K562 (cell line): ENCODE data around the gene REP15. TPM values are rescaled to one million over a fixed set of nuclear protein-coding genes. Genes with fewer than 3 reads are reported as not detected.
A peak's percentile ranks its signal among the peaks of the same experiment; 100 is the strongest.

Experiments used
- C11orf30 ChIP-seq: fragments of 450-650 bp; IDR thresholded peaks from 2 replicates; pipeline ENCODE4 v1.6.1; 2016; ENCODE audit warnings: low read depth, mild to moderate bottlenecking
- CBX5 ChIP-seq: IDR thresholded peaks from 2 replicates; pipeline ENCODE4 v1.6.1; 2014; ENCODE audit warnings: low read depth, borderline replicate concordance
- MAFK ChIP-seq: IDR thresholded peaks from 2 replicates; pipeline ENCODE4 v1.6.1; 2011; ENCODE audit warnings: low read length, improper control_type of control experiment
- MCM3 ChIP-seq: fragments of 450-650 bp; IDR thresholded peaks from 2 replicates; pipeline ENCODE4 v1.6.1; 2016
- NBN ChIP-seq: fragments of 450-650 bp; IDR thresholded peaks from 2 replicates; pipeline ENCODE4 v1.6.1; 2016; ENCODE audit warnings: low read depth, mild to moderate bottlenecking
- NFIC ChIP-seq: fragments of 450-650 bp; IDR thresholded peaks from 2 replicates; pipeline ENCODE4 v1.6.1; 2017; ENCODE audit warnings: mild to moderate bottlenecking, inconsistent platforms
- NFYB ChIP-seq: IDR thresholded peaks from 2 replicates; pipeline ENCODE4 v1.6.1; 2011; ENCODE audit warnings: mild to moderate bottlenecking, moderate library complexity; ENCODE audit not compliant: insufficient read length; ENCODE audit errors: extremely low read depth
- SREBF2 ChIP-seq: sonication (generic); formaldehyde crosslinking; IDR thresholded peaks from 2 replicates; pipeline ENCODE4 v1.4.0; 2020; ENCODE audit warnings: mild to moderate bottlenecking, missing genetic modification reagents
- TAF1 ChIP-seq: IDR thresholded peaks from 2 replicates; pipeline ENCODE4 v1.6.1; 2011; ENCODE audit warnings: mild to moderate bottlenecking, low read length, moderate library complexity; ENCODE audit not compliant: insufficient read depth, control insufficient read depth, severe bottlenecking; ENCODE audit errors: extremely low read depth
- ZNF316 ChIP-seq: fragments of 450-650 bp; IDR thresholded peaks from 2 replicates; pipeline ENCODE4 v1.6.1; 2016
- ZNF347 ChIP-seq: fragments of 450-650 bp; formaldehyde crosslinking; IDR thresholded peaks from 2 replicates; pipeline ENCODE4 v1.4.0; 2020; ENCODE audit warnings: low read depth, mild to moderate bottlenecking, moderate library complexity
- ZNF436 ChIP-seq: fragments of 250-450, 450-650 bp; sonication (Bioruptor Pico); formaldehyde crosslinking; IDR thresholded peaks from 2 replicates; pipeline ENCODE4 v1.7.0; 2020; ENCODE audit warnings: mild to moderate bottlenecking
- ZNF444 ChIP-seq: fragments of 250-450 bp; sonication (Bioruptor Pico); IDR thresholded peaks from 2 replicates; pipeline ENCODE4 v1.4.0; 2020; ENCODE audit warnings: mild to moderate bottlenecking, moderate library complexity
- ZSCAN32 ChIP-seq: fragments of 450-650 bp; formaldehyde crosslinking; IDR thresholded peaks from 2 replicates; pipeline ENCODE4 v1.4.0; 2020; ENCODE audit warnings: mild to moderate bottlenecking, moderate library complexity
- polyA plus RNA-seq, 8 experiments: library from polyadenylated mRNA; depleted of rRNA in 4 of 8; stranded (reverse) in 5 of 8; unstranded in 3 of 8; fragments of >200 nt; fragmentation: Nextera tagmentation in 2 of 8; fragmentation: Illumina TruSeq in 1 of 8; extraction: Ambion mirVana in 2 of 8; extraction: Trizol in 1 of 8; gene quantifications; 2 replicates each; pipeline versions ENCODE4 v1.2.1 to v1.2.3, GENCODE V29; 2011 to 2014; ENCODE audit warnings: inconsistent platforms in 1 of 8, missing spikeins in 1 of 8
- total RNA-seq, 7 experiments: library from RNA; depleted of rRNA in 6 of 7; stranded (reverse); fragments of >200 nt in 6 of 7; fragmentation: Illumina TruSeq in 2 of 7; extraction: Trizol in 2 of 7; gene quantifications; 2 replicates each; pipeline versions ENCODE4 v1.2.1 to v1.2.3, GENCODE V29; 2011 to 2021; ENCODE audit warnings: low replicate concordance in 1 of 7
- TF ChIP-seq, protein P1 (sequence below): fragments of 250-450 bp; sonication (Bioruptor Pico); IDR thresholded peaks from 2 replicates; pipeline ENCODE4 v1.6.1; 2021; ENCODE audit warnings: mild to moderate bottlenecking
- TF ChIP-seq, protein P2 (sequence below): fragments of 250-450 bp; sonication (Bioruptor Pico); IDR thresholded peaks from 2 replicates; pipeline ENCODE4 v1.5.0; 2020; ENCODE audit warnings: mild to moderate bottlenecking

REP15 gene
- total and polyA plus RNA-seq, 9 of the 15 experiments (the other 6 are each of a cell fraction or from before 2014, with no cell fraction given): not detected

- TF ChIP-seq TAF1 (no peak), ZSCAN32 (no peak), NBN (no peak), C11orf30 (peak; percentile 64), ZNF347 (CRISPR knock-in tag) (no peak), ZNF444 (CRISPR knock-in tag) (no peak), MAFK (peak; percentile 25; the same call in 1 of the 2 replicates), MCM3 (no peak), ZNF316 (peak; percentile 64), ZNF436 (CRISPR knock-in tag) (no peak), NFIC (no peak), NFYB (no peak), SREBF2 (CRISPR knock-in tag) (no peak), CBX5 (no peak)
- TF ChIP-seq, protein P1, sequence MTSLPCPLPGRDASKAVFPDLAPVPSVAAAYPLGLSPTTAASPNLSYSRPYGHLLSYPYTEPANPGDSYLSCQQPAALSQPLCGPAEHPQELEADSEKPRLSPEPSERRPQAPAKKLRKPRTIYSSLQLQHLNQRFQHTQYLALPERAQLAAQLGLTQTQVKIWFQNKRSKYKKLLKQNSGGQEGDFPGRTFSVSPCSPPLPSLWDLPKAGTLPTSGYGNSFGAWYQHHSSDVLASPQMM (CRISPR knock-in tag): no peak
- TF ChIP-seq, protein P2, sequence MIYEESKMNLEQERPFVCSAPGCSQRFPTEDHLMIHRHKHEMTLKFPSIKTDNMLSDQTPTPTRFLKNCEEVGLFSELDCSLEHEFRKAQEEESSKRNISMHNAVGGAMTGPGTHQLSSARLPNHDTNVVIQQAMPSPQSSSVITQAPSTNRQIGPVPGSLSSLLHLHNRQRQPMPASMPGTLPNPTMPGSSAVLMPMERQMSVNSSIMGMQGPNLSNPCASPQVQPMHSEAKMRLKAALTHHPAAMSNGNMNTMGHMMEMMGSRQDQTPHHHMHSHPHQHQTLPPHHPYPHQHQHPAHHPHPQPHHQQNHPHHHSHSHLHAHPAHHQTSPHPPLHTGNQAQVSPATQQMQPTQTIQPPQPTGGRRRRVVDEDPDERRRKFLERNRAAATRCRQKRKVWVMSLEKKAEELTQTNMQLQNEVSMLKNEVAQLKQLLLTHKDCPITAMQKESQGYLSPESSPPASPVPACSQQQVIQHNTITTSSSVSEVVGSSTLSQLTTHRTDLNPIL (CRISPR knock-in tag): no peak
These were observed 28.7 kb upstream of the REP15 start (continued) for GRCh38 chr12:27667540-27667939.
